Activated T-cell treated with anti-CD3 and anti-CD28 coated beads, Interleukin-2, amount 50 U/mL, for 4 hours (primary cell): ENCODE measurements around the gene IFT74. TPM values are rescaled to one million over a fixed set of nuclear protein-coding genes. Genes with fewer than 3 reads are reported as not detected.
"Not testable (repeated sequence)": the region's sequence is repeated elsewhere in the genome, so short reads cannot be mapped to it uniquely, and the experiment has no call there.

ENCODE experiments used
- ATAC-seq, 2 donors: fragments of 200-7000 bp; cut with Tn5 transposase; one replicate each; pipeline ENCODE4 v1.10.0; 2021
- DNase-seq: peaks from one replicate; pipeline ENCODE4 v3.0.0-alpha.2; 2020
- H3K27me3 Mint-ChIP-seq: one replicate; pipeline ENCODE4 v1.8.0; 2021; ENCODE audit warnings: low read depth, mixed read lengths
- H3K36me3 Mint-ChIP-seq: one replicate; pipeline ENCODE4 v1.8.0; 2022; ENCODE audit warnings: mixed read lengths; ENCODE audit not compliant: insufficient read depth
- H3K4me1 Mint-ChIP-seq: one replicate; pipeline ENCODE4 v1.8.0; 2021; ENCODE audit warnings: low read depth, mixed read lengths
- H3K4me3 Mint-ChIP-seq: one replicate; pipeline ENCODE4 v1.8.0; 2021; ENCODE audit warnings: mild to moderate bottlenecking, moderate library complexity, mixed read lengths
- H3K9me3 Mint-ChIP-seq: one replicate; pipeline ENCODE4 v1.8.0; 2021; ENCODE audit warnings: mixed read lengths
- total RNA-seq, 3 donors: library from RNA; stranded (reverse); gene quantifications; one replicate each; pipeline ENCODE4 v1.2.1, GENCODE V29; 2021

Gene IFT74
- total RNA-seq, 3 donors from 2014 or later, result 6.4 to 8.8 (median 7.0) TPM

GRCh38 chr9:27073841-27074728 is 117.9 kb downstream of the IFT74 start:
- no peaks in the 10 kb centered on the region for H3K9me3 Mint-ChIP-seq
- no peaks in the 10 kb centered on the region for H3K27me3 Mint-ChIP-seq
- ATAC-seq (no peak), DNase-seq (no peak)
- H3K4me3 Mint-ChIP-seq, result no peak overlapping the region
- H3K36me3 Mint-ChIP-seq, result peaks cover 14% of the 10 kb centered on the region
- no peaks in the 10 kb centered on the region for H3K4me1 Mint-ChIP-seq

GRCh38 chr9:27078685-27079084 is 122.5 kb downstream of the IFT74 start:
- Mint-ChIP-seq H3K4me1 (no peaks in the 10 kb centered on the region), H3K27me3 (no peaks in the 10 kb centered on the region), H3K4me3 (no peak overlapping the region), H3K36me3 (peaks cover 13% of the 10 kb centered on the region), H3K9me3 (no peaks in the 10 kb centered on the region)
- DNase-seq (no peak), ATAC-seq (no peak)

GRCh38 chr9:27085456-27085855 is 129.2 kb downstream of the IFT74 start:
- DNase-seq, result no peak
- Mint-ChIP-seq H3K9me3 (no peaks in the 10 kb centered on the region), H3K4me1 (no peaks in the 10 kb centered on the region), H3K27me3 (no peaks in the 10 kb centered on the region), H3K4me3 (no peak overlapping the region), H3K36me3 (no peaks in the 10 kb centered on the region)
- no peak for ATAC-seq

GRCh38 chr9:27086818-27087680 is 130.8 kb downstream of the IFT74 start:
- no peak overlapping the region for H3K4me3 Mint-ChIP-seq
- ATAC-seq, result no peak
- no peaks in the 10 kb centered on the region for H3K9me3 Mint-ChIP-seq

GRCh38 chr9:27088981-27089380 is 132.8 kb downstream of the IFT74 start:
- no peak for ATAC-seq
- DNase-seq, result no peak

More at GRCh38 chr9:27086818-27087680, 130.8 kb downstream of the IFT74 start:
- Mint-ChIP-seq H3K4me1 (no peaks in the 10 kb centered on the region), H3K36me3 (no peaks in the 10 kb centered on the region), H3K27me3 (no peaks in the 10 kb centered on the region)
- no peak for DNase-seq

GRCh38 chr9:27089706-27090105 is 133.5 kb downstream of the IFT74 start:
- H3K36me3 Mint-ChIP-seq, result no peaks in the 10 kb centered on the region
- H3K4me1 Mint-ChIP-seq, result no peaks in the 10 kb centered on the region
- no peak for ATAC-seq
- DNase-seq, result no peak
- H3K27me3 Mint-ChIP-seq, result peaks cover 12% of the 10 kb centered on the region
- no peaks in the 10 kb centered on the region for H3K9me3 Mint-ChIP-seq
- no peak overlapping the region for H3K4me3 Mint-ChIP-seq

More at GRCh38 chr9:27088981-27089380, 132.8 kb downstream of the IFT74 start:
- Mint-ChIP-seq H3K36me3 (no peaks in the 10 kb centered on the region), H3K27me3 (peaks cover 7% of the 10 kb centered on the region), H3K4me1 (no peaks in the 10 kb centered on the region), H3K4me3 (no peak overlapping the region), H3K9me3 (no peaks in the 10 kb centered on the region)

- H3K36me3 Mint-ChIP-seq, result no peaks in the 10 kb centered on the region
- no peaks in the 10 kb centered on the region for H3K9me3 Mint-ChIP-seq
- no peak overlapping the region for H3K4me3 Mint-ChIP-seq
- DNase-seq, result no peak
- H3K27me3 Mint-ChIP-seq, result peaks cover 13% of the 10 kb centered on the region
- H3K4me1 Mint-ChIP-seq, result no peaks in the 10 kb centered on the region
- ATAC-seq, result no peak
Measured at GRCh38 chr9:27090231-27090630, 134.0 kb downstream of the IFT74 start.

- Mint-ChIP-seq H3K4me3 (no peak overlapping the region), H3K27me3 (peaks cover 13% of the 10 kb centered on the region), H3K4me1 (no peaks in the 10 kb centered on the region), H3K9me3 (no peaks in the 10 kb centered on the region), H3K36me3 (no peaks in the 10 kb centered on the region)
- no peak for DNase-seq
- no peak for ATAC-seq
Measured at GRCh38 chr9:27090711-27091110, 134.5 kb downstream of the IFT74 start.

- not testable (repeated sequence) for H3K4me3 Mint-ChIP-seq, ATAC-seq, H3K36me3 Mint-ChIP-seq, H3K9me3 Mint-ChIP-seq, H3K4me1 Mint-ChIP-seq, DNase-seq
- H3K27me3 Mint-ChIP-seq, result peaks cover 13% of the 10 kb centered on the region
Measured at GRCh38 chr9:27092496-27092895, 136.3 kb downstream of the IFT74 start.

GRCh38 chr9:27093384-27094067 is 137.3 kb downstream of the IFT74 start:
- not testable (repeated sequence) for H3K36me3 Mint-ChIP-seq, H3K4me1 Mint-ChIP-seq, H3K9me3 Mint-ChIP-seq, H3K4me3 Mint-ChIP-seq, ATAC-seq, DNase-seq
- peaks cover 13% of the 10 kb centered on the region for H3K27me3 Mint-ChIP-seq

GRCh38 chr9:27094640-27095298 is 138.6 kb downstream of the IFT74 start:
- H3K4me1 Mint-ChIP-seq, result no peaks in the 10 kb centered on the region
- DNase-seq (no peak), ATAC-seq (no peak)
- no peaks in the 10 kb centered on the region for H3K9me3 Mint-ChIP-seq
- no peak overlapping the region for H3K4me3 Mint-ChIP-seq
- peaks cover 1% of the 10 kb centered on the region for H3K36me3 Mint-ChIP-seq
- peaks cover 13% of the 10 kb centered on the region for H3K27me3 Mint-ChIP-seq

GRCh38 chr9:27107241-27107640 is 151.0 kb downstream of the IFT74 start:
- H3K4me1 Mint-ChIP-seq, result no peaks in the 10 kb centered on the region
- H3K27me3 Mint-ChIP-seq, result no peaks in the 10 kb centered on the region
- no peaks in the 10 kb centered on the region for H3K36me3 Mint-ChIP-seq
- no peak overlapping the region for H3K4me3 Mint-ChIP-seq
- H3K9me3 Mint-ChIP-seq, result no peaks in the 10 kb centered on the region
- ATAC-seq (no peak), DNase-seq (no peak)

GRCh38 chr9:27108981-27109541 is 152.8 kb downstream of the IFT74 start, which contains the start of gene TEK:
TEK (plus strand) TSS chr9:27109225; CDS start chr9:27109591, 366 bp downstream.
- no peak for ATAC-seq

More at GRCh38 chr9:27108981-27109541, 152.8 kb downstream of the IFT74 start, which contains the start of gene TEK:
- no peaks in the 10 kb centered on the region for H3K36me3 Mint-ChIP-seq
- H3K27me3 Mint-ChIP-seq, result no peaks in the 10 kb centered on the region
- no peaks in the 10 kb centered on the region for H3K9me3 Mint-ChIP-seq
- DNase-seq, result no peak
- H3K4me3 Mint-ChIP-seq, result no peak within 1 kb of the TSS
- no peaks in the 10 kb centered on the region for H3K4me1 Mint-ChIP-seq
